ENCODE measurements around the gene FBXL20.
A peak's percentile ranks its signal among the peaks of the same experiment; 100 is the strongest.
"Not testable (repeated sequence)": the region's sequence is repeated elsewhere in the genome, so short reads cannot be mapped to it uniquely, and the experiment has no call there.

The FBXL20 gene

GRCh38 chr17:39337649-39338048, 63.8 kb downstream of the FBXL20 start:
- intact Hi-C loops (cut with micrococcal nuclease); H3K4me3 Mint-ChIP-seq; H3K9me3 Mint-ChIP-seq; H3K27me3 Mint-ChIP-seq: not testable (repeated sequence)
- Mint-ChIP-seq H3K4me1 (ENCODE audit: low read depth) (peaks cover 42% of the 10 kb centered on the region), H3K36me3 (ENCODE audit: low read depth) (peaks cover 26% of the 10 kb centered on the region), H3K27ac (peak overlapping the region; percentile 95)

DNA sequence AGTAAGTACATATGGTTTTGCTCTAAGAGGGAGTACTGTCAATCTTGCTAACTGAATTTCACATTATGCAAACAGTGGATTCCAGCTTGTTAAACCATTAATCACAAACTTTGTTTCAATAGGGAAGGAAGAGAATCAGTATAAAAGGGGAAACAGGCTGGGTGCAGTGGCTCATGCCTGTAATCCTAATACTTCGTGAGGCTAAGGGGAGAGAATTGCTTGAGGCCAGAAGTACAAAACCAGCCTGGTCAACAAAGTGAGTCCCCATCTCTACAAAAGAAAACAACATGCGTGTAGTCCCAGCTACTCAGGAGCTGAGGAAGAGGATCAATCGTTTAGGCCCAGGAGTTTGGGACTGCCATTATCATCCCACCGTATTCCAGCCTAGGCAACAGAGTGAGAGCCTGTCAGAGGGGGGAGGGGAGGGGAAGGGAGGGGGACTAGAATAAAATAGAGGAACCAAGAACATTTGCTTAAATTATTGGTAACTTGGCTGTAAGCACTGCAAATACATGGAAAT, 65.7 kb downstream of the FBXL20 start:
- Mint-ChIP-seq H3K27me3 (no peaks in the 10 kb centered on the region), H3K36me3 (ENCODE audit: low read depth) (peaks cover 22% of the 10 kb centered on the region), H3K27ac (peak overlapping the region; percentile 95), H3K4me1 (ENCODE audit: low read depth) (peaks cover 42% of the 10 kb centered on the region), H3K9me3 (no peaks in the 10 kb centered on the region), H3K4me3 (peak overlapping the region; percentile 75)
- intact Hi-C loops (cut with micrococcal nuclease) = no loop called here

DNA sequence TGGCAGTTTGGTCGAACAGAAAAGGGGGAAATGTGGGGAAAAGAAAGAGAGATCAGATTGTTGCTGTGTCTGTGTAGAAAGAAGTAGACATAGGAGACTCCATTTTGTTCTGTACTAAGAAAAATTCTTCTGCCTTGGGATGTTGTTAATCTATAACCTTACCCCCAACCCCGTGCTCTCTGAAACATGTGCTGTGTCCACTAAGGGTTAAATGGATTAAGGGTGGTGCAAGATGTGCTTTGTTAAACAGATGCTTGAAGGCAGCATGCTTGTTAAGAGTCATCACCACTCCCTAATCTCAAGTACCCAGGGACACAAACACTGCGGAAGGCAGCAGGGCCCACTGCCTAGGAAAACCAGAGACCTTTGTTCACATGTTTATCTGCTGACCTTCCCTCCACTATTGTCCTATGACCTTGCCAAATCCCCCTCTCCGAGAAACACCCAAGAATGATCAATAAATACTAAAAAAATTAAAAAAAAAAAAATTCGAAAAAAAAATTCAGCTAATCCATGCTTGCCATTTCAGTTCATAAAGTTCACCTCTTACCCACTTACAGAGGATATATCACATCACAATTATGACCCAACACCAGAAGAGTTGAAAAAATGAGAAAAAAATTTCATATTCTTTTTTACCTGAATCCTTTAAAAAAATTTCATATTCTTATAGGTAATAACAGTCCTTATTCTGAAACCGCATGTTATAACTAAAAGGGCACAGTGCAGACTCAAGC, 67.2 kb downstream of the FBXL20 start:
- Mint-ChIP-seq H3K4me1 (ENCODE audit: low read depth) (peaks cover 36% of the 10 kb centered on the region), H3K36me3 (ENCODE audit: low read depth) (peaks cover 22% of the 10 kb centered on the region), H3K27ac (peak overlapping the region; percentile 95)
- H3K9me3 Mint-ChIP-seq; H3K27me3 Mint-ChIP-seq; H3K4me3 Mint-ChIP-seq; intact Hi-C loops (cut with micrococcal nuclease): not testable (repeated sequence)

DNA sequence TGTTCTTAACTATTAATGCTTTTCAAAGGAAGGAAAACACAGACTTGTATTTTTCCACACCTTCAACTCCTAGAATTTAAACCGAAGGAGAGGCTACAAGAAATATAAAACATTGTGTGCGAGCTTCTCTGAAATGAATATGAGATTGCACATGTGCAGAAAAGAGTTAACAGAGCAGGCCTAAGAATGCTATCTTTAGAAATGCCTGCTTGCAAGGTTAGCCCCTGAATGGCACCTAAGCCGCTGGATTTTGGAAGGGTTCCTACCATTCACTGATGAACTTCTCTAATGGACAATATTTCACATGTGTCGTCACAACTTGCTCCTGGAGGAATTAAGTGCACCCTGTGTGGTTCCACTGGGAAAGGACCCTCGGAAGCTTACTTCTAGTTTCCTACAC, 69.3 kb downstream of the FBXL20 start:
- Mint-ChIP-seq H3K27me3 (no peaks in the 10 kb centered on the region), H3K4me3 (no peak overlapping the region), H3K4me1 (ENCODE audit: low read depth) (peaks cover 43% of the 10 kb centered on the region), H3K27ac (no peak overlapping the region), H3K9me3 (no peaks in the 10 kb centered on the region), H3K36me3 (ENCODE audit: low read depth) (peaks cover 22% of the 10 kb centered on the region)
- intact Hi-C loops (cut with micrococcal nuclease) = no loop called here

- Mint-ChIP-seq H3K4me3 (no peak overlapping the region), H3K27ac (peak overlapping the region; percentile 65), H3K27me3 (no peaks in the 10 kb centered on the region), H3K9me3 (no peaks in the 10 kb centered on the region), H3K36me3 (ENCODE audit: low read depth) (peaks cover 13% of the 10 kb centered on the region), H3K4me1 (ENCODE audit: low read depth) (peaks cover 26% of the 10 kb centered on the region)
- intact Hi-C loops (cut with micrococcal nuclease) = loop anchor here (5.0 kb wide), 1 partner anchor 33 kb away; no protein-coding TSS in a partner anchor
Observed at GRCh38 chr17:39328815-39329214, 72.6 kb downstream of the FBXL20 start.

DNA sequence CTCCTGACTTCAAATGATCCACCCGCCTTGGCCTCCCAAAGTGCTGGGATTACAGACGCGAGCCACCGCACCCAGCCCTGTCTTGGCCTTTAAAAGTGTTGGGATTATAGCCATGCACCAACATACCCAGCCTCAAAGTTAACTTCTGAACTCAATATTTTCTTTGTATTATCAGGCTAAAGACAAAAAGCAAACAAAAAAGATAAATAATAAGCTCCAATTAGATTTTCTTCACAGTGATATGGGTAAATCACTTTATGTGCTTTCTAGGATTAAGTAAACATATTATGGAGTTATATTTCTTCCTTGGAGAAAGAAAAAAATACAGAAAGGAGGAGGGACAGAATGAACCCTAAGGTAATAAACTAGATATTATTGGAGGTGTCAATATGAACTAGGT, 74.3 kb downstream of the FBXL20 start:
- Mint-ChIP-seq H3K27ac (peak overlapping the region; percentile 41), H3K36me3 (ENCODE audit: low read depth) (no peaks in the 10 kb centered on the region), H3K27me3 (no peaks in the 10 kb centered on the region), H3K9me3 (no peaks in the 10 kb centered on the region), H3K4me1 (ENCODE audit: low read depth) (peaks cover 29% of the 10 kb centered on the region), H3K4me3 (no peak overlapping the region)
- intact Hi-C loops (cut with micrococcal nuclease) = loop anchor here (5.0 kb wide), 1 partner anchor 35 kb away; no protein-coding TSS in a partner anchor

- peaks cover 29% of the 10 kb centered on the region for H3K4me1 Mint-ChIP-seq (ENCODE audit: low read depth)
- peak overlapping the region; percentile 39 for H3K4me3 Mint-ChIP-seq
- H3K27ac Mint-ChIP-seq = peak overlapping the region; percentile 74
- no peaks in the 10 kb centered on the region for H3K9me3 Mint-ChIP-seq
- intact Hi-C loops (cut with micrococcal nuclease) = loop anchor here (5.0 kb wide), 1 partner anchor 37 kb away; no protein-coding TSS in a partner anchor
- no peaks in the 10 kb centered on the region for H3K36me3 Mint-ChIP-seq (ENCODE audit: low read depth)
- H3K27me3 Mint-ChIP-seq = no peaks in the 10 kb centered on the region
Observed at GRCh38 chr17:39325528-39326240, 75.7 kb downstream of the FBXL20 start.

DNA sequence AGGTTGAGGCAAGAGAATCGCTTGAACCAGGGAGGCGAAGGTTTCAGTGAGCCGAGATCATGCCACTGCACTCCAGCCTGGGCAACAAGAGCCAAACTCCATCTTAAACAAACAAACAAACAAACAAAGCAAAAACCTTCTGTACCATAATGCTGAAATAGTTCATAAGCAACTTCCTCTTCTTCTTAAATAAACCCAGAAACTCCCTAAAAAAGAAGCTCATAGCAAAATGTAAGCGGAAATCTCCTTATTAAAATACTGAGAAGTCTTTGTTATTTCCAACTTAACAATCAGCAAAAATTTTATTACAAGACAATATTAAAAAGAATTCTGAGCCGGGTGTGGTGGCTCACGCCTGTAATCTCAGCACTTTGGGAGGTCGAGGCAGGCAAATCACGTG, 82.8 kb downstream of the FBXL20 start:
- Mint-ChIP-seq H3K36me3 (ENCODE audit: low read depth) (peaks cover 23% of the 10 kb centered on the region), H3K9me3 (no peaks in the 10 kb centered on the region), H3K4me3 (no peak overlapping the region), H3K4me1 (ENCODE audit: low read depth) (peaks cover 18% of the 10 kb centered on the region), H3K27ac (peak overlapping the region; percentile 87), H3K27me3 (no peaks in the 10 kb centered on the region)
- intact Hi-C loops (cut with micrococcal nuclease) = no loop called here

DNA sequence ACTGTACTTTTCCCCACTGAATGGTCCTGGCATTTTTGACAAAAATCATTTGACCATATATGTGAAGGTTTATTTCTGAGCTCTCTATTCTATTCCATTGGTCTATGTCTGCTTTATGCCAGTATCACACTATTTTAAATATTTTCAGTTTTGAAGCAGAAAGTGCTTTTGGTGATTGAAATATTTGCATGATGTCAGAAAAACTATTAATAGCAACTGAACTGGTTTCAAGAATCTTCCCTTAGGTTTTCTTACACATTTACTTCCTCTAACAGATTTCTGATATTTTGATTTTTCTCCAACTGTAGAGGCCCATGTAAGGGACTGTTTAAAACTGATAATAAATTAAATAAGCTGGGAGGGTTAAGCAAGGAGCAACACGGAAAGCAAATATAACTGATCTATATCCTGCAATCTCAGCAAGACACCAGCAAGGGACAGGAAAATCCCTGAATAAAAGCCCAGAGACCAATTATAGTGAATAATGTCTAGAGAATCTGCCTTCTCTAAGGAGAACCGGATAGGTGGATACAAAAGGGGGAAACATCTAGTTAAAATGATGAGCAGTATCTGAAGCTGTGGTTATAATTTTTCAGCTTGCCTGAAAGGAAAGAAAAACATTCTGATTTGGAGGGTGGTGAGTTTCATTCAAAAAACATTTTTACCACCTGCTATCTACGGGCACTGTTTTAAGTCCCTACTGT, 94.8 kb downstream of the FBXL20 start:
- Mint-ChIP-seq H3K27ac (peak overlapping the region; percentile 22), H3K36me3 (ENCODE audit: low read depth) (peaks cover 29% of the 10 kb centered on the region), H3K27me3 (no peaks in the 10 kb centered on the region), H3K4me3 (no peak overlapping the region), H3K9me3 (no peaks in the 10 kb centered on the region), H3K4me1 (ENCODE audit: low read depth) (peaks cover 17% of the 10 kb centered on the region)
- intact Hi-C loops (cut with micrococcal nuclease) = no loop called here

DNA sequence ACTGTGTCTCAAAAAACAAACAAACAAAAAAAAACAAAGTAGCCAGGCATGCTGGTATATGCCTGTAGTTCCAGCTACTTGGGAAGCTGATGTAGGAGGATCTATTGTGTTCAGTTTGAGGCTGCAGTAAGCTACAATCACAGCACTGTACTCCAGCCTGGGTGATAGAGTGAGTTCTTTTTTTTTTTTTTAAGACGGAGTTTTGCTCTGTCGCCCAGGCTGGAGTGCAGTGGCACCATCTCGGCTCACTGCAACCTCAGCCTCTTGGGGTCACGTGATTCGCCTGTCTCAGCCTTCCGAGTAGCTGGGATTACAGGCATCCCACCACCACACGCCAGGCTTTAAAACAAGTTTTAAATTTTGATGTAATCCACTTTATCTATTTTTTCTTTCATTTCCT, 95.4 kb downstream of the FBXL20 start:
- Mint-ChIP-seq H3K27ac (peak overlapping the region; percentile 22), H3K4me3 (no peak overlapping the region), H3K36me3 (ENCODE audit: low read depth) (peaks cover 29% of the 10 kb centered on the region), H3K4me1 (ENCODE audit: low read depth) (peaks cover 21% of the 10 kb centered on the region), H3K27me3 (no peaks in the 10 kb centered on the region), H3K9me3 (no peaks in the 10 kb centered on the region)
- intact Hi-C loops (cut with micrococcal nuclease) = no loop called here

DNA sequence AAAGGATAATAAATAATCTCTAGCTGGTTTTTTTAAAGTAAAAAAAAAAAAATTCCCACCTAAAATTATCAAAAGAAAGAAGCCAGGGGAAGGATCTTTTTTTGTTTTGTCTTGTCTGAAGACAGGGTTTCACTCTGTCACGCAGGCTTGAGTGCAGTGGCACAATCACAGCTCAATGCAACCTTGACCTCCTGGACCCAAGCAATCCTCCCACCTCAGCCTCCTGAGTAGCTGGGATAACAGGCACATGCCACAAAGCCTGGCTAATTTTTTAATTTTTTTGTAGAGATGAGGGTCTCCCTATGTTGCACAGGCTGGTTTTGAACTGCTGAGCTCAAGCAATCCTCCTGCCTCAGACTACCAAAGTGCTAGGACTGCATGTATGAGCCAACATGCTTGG, 97.2 kb downstream of the FBXL20 start:
- Mint-ChIP-seq H3K4me1 (ENCODE audit: low read depth) (peaks cover 21% of the 10 kb centered on the region), H3K27me3 (no peaks in the 10 kb centered on the region), H3K27ac (no peak overlapping the region), H3K9me3 (no peaks in the 10 kb centered on the region), H3K4me3 (no peak overlapping the region), H3K36me3 (ENCODE audit: low read depth) (peaks cover 44% of the 10 kb centered on the region)
- intact Hi-C loops (cut with micrococcal nuclease) = no loop called here

DNA sequence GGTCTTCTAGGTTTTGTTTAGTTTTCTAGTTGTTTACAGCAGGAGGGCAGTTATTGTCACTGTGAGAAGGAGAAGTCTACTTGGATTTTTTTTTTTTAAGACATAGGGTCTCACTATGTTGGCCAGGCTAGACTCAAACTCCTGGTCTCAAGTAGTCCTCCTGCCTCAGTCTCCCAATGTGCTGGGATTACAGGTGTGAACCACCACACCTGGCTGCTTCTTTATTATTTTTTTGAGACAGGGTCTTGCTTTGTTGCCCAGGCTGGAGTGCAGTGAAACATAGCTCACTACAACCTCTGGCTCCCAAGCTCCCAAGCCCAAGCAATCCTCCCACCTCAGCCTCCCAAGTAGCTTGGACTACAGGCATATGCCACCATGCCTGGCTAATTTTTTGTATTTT, 107.4 kb downstream of the FBXL20 start:
- Mint-ChIP-seq H3K27me3 (no peaks in the 10 kb centered on the region), H3K27ac (peak overlapping the region; percentile 49), H3K36me3 (ENCODE audit: low read depth) (peaks cover 70% of the 10 kb centered on the region), H3K9me3 (no peaks in the 10 kb centered on the region), H3K4me1 (ENCODE audit: low read depth) (peaks cover 5% of the 10 kb centered on the region), H3K4me3 (no peak overlapping the region)
- intact Hi-C loops (cut with micrococcal nuclease) = no loop called here

- H3K4me1 Mint-ChIP-seq (ENCODE audit: low read depth); H3K27ac Mint-ChIP-seq; H3K27me3 Mint-ChIP-seq; H3K4me3 Mint-ChIP-seq; H3K9me3 Mint-ChIP-seq; intact Hi-C loops (cut with micrococcal nuclease): not testable (repeated sequence)
- H3K36me3 Mint-ChIP-seq (ENCODE audit: low read depth) = peaks cover 69% of the 10 kb centered on the region
Observed at GRCh38 chr17:39292546-39292945, 108.9 kb downstream of the FBXL20 start.

GRCh38 chr17:39286513-39286912, 114.9 kb downstream of the FBXL20 start:
- H3K4me3 Mint-ChIP-seq; H3K27ac Mint-ChIP-seq; H3K4me1 Mint-ChIP-seq (ENCODE audit: low read depth); H3K9me3 Mint-ChIP-seq; intact Hi-C loops (cut with micrococcal nuclease); H3K27me3 Mint-ChIP-seq: not testable (repeated sequence)
- peaks cover 46% of the 10 kb centered on the region for H3K36me3 Mint-ChIP-seq (ENCODE audit: low read depth)
